ENCODE results near the gene RABL2B.

Gene RABL2B

DNA sequence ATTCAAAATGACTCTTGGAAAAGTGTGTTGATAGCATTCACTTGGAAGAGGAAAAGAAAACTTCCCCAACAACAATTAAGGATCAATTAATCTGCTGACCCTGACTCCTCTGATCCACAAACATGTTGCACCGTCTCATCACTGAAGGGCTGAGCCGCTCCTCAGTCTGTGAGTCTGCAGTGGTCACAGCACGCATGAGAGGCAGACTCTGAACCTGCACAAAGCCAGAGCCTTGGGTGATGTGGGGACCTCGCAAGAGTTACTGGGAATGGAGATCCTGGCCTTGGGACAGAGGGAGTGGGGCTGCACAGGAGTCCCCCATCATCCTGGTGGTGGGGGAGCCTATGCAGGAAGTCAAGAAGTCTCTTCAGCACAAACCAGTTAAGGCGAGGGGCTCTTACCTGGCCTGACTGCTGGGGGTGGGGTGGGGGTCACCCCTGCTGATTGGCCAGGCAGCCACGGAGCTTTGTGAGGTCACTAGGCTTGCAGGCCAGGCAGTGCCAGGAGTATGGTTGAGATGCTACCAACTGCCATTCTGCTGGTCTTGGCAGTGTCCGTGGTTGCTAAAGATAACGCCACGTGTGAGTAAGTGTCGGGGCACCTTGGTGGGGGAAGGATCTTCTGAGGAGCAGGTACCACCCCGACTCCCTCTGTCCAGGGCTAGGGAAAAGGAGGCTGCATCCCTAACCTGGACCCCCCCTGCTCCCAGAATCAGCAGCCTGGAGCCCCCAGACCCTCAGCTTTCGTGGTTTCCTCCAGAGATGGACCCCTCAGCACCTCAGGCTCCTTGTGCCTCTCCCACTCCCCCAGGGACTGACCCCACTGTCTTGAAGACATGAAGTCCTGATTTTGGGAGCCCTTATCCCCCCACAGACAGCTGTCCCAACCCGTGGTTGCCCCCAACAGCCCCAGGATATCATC lies 45.4 kb downstream of the RABL2B start, which contains the start of gene ACR:
TSS of gene ACR (plus strand) at position 477 of the 921 bp plus-strand sequence. CDS start at position 509, 32 bp downstream.
- no peak for DNase-seq

DNA sequence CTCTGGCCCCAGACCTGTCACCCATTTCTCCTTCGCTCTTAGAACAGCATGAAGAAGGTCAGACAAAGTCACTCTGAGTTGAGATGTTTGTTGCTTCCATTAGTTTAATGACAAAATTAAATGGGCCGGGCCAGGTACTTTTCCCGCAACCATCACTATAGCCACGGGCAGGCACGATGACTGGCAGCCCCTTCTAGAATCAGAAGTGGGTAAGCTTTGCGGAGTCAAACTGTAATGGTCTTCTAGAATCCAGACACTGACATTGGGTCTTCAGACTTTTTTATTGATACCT lies 47.8 kb downstream of the RABL2B start:
- no peak for DNase-seq

- no peak for DNase-seq
These were observed 48.3 kb downstream of the RABL2B start for GRCh38 chr22:50734986-50735738.

GRCh38 chr22:50734343-50734771 lies 49.1 kb downstream of the RABL2B start:
- no peak for DNase-seq

GRCh38 chr22:50733521-50734342 lies 49.7 kb downstream of the RABL2B start:
- no peak for DNase-seq

GRCh38 chr22:50732681-50733080 lies 50.8 kb downstream of the RABL2B start:
- no peak for DNase-seq

DNA sequence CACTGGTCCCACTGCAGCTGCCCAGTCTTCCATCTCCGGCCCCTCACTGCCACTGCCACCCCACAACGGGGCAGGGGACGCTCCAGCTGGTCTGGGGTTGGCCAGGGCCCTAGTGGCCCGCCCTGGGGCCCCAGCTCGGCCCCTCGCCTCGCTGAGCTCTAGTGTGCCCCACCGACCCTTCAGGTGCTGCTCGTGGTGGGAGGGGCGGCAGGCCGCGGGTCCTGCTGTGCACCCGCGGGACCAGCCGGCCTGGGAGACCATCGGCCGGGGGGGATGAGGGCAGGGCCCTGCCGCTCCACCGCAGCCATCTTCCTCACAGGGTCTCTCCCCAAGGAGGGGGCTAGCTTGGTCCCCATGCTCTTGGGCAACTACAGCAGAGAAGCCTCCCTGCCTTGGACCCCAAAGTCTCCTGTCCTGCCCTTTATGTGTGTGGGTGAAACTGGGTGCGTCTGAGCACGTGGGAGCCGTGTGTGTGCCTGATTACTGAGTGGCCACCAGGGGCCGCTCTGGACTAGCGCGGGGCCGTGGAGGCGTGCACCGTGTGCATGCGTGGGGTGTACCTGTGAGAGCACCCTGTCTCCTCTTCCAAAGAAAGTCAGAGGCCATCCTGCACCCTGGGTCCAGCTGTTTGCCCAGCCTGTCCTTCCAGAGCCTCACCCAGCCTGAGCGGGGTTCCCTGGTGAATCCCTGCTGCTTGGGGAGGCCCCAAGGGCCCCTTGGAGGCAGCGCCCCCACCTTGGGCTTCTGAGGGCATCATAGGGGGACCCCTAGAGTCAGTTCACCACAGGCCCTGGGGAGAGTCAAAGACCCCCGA lies 51.4 kb downstream of the RABL2B start:
- peak; percentile 63 for DNase-seq

GRCh38 chr22:50730941-50731661 lies 52.3 kb downstream of the RABL2B start:
- no peak for DNase-seq

- no peak for DNase-seq
These were observed 53.2 kb downstream of the RABL2B start for GRCh38 chr22:50730013-50730891.

- no peak for DNase-seq
These were observed 53.9 kb downstream of the RABL2B start for GRCh38 chr22:50729391-50730012.

DNA sequence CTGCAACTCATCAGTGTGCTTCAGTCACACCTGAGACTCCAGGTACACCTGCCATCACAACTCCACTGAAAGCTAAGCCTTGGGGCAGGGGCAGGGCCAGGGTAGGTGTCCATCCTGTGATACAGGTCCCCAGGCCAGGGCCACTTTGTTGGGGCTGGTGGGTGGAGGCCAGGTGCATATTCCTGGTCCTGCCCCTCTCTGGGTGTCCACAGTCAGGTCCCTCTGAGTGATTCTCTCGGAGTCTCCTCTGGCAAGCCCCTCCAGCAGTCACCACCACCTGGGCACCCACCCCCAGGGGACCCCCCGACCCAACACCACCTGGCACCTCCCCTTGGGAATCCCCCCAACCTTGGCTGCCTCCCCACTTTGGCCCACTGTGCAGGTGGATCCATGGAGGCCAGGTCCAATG lies 54.9 kb downstream of the RABL2B start:
- no peak for DNase-seq

GRCh38 chr22:50727678-50728522 lies 55.5 kb downstream of the RABL2B start:
- no peak for DNase-seq

GRCh38 chr22:50726643-50727340 lies 56.6 kb downstream of the RABL2B start:
- DNase-seq = no peak

DNA sequence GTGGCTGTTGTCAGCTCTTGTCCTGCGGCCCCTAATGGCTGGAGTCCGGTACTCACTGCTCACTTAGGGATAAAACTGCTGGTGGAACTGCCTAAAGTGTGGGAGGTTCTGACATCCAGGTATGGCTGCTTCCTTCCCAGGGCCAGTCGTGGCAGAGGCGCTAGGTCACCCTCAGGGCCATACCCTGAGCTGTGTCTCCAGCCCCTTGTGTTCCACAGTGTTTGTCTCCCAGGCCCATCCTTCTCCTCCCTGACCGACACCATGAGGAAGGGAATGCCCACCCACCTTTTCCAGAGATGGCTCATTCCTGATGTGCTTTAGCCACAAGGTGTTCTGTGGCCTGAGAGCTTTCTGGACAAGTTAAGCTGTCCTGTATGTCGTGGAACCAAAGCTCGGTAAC lies 57.8 kb downstream of the RABL2B start:
- DNase-seq = no peak

GRCh38 chr22:50724616-50725015 lies 58.8 kb downstream of the RABL2B start:
- DNase-seq = no peak

GRCh38 chr22:50723991-50724390 lies 59.4 kb downstream of the RABL2B start:
- no peak for DNase-seq

DNA sequence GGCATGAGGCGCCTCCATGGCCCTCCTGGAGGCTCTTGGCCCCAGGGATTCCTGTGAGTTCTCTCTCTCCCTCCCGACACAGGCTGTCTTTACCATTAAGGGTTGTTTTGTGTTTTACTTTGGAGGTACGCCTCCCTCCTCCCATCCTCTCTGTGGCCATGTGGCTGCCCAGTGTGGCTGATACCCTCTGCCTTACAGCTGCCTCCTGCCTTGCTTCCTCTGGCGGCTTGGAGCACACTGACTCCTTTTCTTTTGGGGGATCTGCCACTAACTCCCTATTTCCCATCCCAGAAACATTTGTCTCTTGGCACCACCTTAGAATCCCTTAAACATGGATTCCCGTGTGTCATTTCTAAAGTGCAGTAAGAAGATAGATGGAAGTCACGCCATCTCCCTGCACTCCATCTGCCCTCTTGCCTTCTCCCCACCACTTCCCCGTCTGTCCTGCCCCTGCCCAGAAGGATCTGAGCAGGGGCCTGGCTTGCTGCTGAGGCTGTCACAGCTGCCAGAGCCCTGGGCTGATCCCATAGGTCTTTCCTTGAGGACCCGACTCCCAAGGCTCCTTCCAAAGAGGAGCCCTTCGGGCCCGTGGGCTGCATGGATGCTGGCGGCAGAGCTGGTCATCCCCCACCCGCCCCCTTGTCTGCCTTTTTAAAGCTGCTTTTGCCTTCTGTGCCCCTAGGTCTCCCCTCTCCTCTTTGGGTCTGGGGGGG lies 60.6 kb downstream of the RABL2B start:
- DNase-seq = no peak

Measured in activated naive CD4-positive, alpha-beta T cell treated with Interleukin-2 at 50 U/mL for 16 hours (primary cell).